HFF-Myc (cell line): Measurements from ENCODE around the gene MAN1A2.

Experiments used
- DNase-seq: peaks from one replicate; pipeline ENCODE4 v3.0.0-alpha.2; 2011; ENCODE audit warnings: low read depth; ENCODE audit errors: extremely low read depth
- H3K4me3 ChIP-seq: replicated peaks from 2 replicates; pipeline ENCODE4 v1.5.1; 2011; ENCODE audit warnings: low read depth, mild to moderate bottlenecking, control low read depth, low read length
- TF ChIP-seq, protein P1 (sequence below): IDR thresholded peaks from 2 replicates; pipeline ENCODE4 v1.5.1; 2012; ENCODE audit warnings: mild to moderate bottlenecking, low read depth, low read length, control low read depth; ENCODE audit errors: missing control alignments

Gene MAN1A2

DNA sequence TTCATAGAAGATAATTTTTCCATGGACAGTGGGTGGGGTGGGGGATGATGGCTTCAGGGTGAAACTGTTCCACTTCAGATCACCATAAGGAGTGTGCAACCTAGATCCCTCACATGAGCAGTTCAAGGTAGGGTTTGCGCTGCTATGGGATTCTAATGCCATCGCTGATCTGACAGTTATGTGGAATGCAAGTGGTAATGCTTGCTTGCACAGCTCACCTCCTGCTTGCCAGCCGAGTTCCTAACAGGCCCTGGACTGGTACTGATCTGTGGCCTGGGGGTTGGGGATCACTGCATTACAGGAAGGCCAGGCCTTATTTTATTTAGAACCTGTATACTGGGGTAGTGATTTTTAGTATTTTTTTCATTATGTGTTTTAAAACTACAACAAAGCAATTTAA, 22.0 kb downstream of the MAN1A2 start:
- no peak for DNase-seq
- H3K4me3 ChIP-seq = no peak overlapping the region
- TF ChIP-seq, protein P1, sequence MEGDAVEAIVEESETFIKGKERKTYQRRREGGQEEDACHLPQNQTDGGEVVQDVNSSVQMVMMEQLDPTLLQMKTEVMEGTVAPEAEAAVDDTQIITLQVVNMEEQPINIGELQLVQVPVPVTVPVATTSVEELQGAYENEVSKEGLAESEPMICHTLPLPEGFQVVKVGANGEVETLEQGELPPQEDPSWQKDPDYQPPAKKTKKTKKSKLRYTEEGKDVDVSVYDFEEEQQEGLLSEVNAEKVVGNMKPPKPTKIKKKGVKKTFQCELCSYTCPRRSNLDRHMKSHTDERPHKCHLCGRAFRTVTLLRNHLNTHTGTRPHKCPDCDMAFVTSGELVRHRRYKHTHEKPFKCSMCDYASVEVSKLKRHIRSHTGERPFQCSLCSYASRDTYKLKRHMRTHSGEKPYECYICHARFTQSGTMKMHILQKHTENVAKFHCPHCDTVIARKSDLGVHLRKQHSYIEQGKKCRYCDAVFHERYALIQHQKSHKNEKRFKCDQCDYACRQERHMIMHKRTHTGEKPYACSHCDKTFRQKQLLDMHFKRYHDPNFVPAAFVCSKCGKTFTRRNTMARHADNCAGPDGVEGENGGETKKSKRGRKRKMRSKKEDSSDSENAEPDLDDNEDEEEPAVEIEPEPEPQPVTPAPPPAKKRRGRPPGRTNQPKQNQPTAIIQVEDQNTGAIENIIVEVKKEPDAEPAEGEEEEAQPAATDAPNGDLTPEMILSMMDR = no peak

DNA sequence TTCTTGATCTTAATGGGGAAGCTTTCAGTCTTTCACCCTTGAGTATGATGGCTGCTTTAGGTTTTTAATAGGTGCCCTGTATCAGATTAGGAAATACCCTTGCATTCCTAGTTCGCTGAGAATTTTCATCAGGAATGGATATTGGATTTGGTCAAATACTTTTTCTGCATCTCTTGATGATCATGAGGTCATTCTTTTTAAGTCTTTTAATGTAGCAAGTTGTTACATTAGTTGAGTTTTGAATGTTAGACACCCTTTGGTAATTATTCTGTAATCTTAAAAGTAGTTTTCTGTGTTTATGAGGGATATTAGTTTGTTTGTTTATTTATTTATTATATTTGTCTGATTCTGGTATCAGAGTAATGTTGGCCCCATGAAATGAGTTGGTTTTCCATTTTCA, 22.5 kb downstream of the MAN1A2 start:
- no peak overlapping the region for H3K4me3 ChIP-seq
- TF ChIP-seq, protein P1 = no peak

DNA sequence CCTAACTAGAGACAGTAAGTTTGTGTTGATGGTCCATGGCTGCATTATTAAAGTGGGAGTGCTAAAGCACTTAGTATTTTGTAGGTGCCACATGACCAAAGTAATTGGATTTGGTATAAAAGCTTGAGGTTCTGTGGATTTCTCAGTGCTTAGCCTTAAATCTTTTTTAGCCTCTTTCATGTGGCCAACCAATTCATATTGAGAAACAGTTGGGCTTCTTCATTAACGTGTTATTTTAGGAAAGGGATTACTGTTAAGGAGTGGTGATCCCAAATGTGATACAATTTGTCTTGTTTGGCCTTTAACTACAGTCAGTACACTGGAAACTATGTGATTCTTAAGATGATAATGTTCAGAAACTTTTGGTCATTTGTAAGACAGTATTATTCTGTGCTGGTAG, 25.5 kb downstream of the MAN1A2 start:
- H3K4me3 ChIP-seq = no peak overlapping the region
- TF ChIP-seq, protein P1 = no peak
- no peak for DNase-seq

More for the DNA sequence above, 22.5 kb downstream of the MAN1A2 start:
- DNase-seq = no peak

DNA sequence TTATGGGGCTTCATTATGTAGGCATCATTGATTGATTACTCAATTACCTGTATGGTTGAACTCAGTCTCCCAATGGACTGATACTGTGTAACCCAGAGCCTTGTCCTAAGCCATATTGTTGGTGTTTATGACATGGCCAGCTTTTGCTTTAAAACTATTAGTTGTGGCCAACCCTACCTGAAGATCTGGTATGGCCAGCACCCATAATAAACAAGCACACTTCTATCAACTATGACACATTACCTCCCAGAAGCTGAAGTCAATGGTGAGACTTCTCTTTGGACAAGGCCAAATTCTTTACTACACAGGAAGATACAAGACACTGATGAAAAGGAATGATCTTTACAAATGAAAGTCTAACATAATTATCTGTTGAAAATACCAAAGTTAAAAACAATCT, 28.8 kb downstream of the MAN1A2 start:
- no peak for DNase-seq
- TF ChIP-seq, protein P1 = no peak
- no peak overlapping the region for H3K4me3 ChIP-seq

GRCh38 chr1:117396636-117397035, 29.4 kb downstream of the MAN1A2 start:
- H3K4me3 ChIP-seq = no peak overlapping the region
- no peak for DNase-seq
- TF ChIP-seq, protein P1 = no peak

GRCh38 chr1:117398957-117399356, 31.7 kb downstream of the MAN1A2 start:
- H3K4me3 ChIP-seq = no peak overlapping the region
- no peak for DNase-seq
- TF ChIP-seq, protein P1 = no peak

DNA sequence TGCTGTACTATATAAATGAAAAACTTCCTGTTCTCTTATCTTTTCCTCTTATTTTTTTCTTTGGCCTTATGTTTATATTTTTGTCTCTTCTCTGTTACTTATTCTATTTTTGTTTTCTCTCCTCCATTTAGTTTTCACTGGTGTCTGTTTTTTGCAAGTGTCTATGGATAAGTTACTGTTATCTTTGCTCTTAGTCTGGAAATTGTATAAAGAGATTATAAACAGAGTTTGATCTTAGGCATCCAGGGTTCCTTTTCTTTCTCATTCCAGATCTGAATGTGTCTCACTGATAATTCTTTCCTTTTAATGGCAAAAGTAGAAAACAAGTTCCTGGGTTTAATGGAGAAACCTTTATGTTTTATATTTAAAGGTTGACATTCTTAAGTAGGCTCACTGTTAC, 34.5 kb downstream of the MAN1A2 start:
- no peak for DNase-seq
- H3K4me3 ChIP-seq = no peak overlapping the region
- TF ChIP-seq, protein P1 = no peak
